ENCODE data around the gene TANK. TPM values are rescaled to one million over a fixed set of nuclear protein-coding genes. Genes with fewer than 3 reads are reported as not detected.
A peak's percentile ranks its signal among the peaks of the same experiment; 100 is the strongest.

The TANK gene
- total RNA-seq, 1 donor from 2014 or later: 45.4 TPM

GRCh38 chr2:161134547-161135518, 25.4 kb upstream of the TANK start:
- Mint-ChIP-seq H3K4me3 (ENCODE audit: unreplicated experiment) (peak overlapping the region; percentile 46), H3K27ac (ENCODE audit: unreplicated experiment) (peak overlapping the region; percentile 68), H3K9me3 (ENCODE audit: low read depth) (peaks cover 3% of the 10 kb centered on the region), H3K4me1 (ENCODE audit: low read depth) (peaks cover 51% of the 10 kb centered on the region), H3K27me3 (ENCODE audit: low read depth) (no peaks in the 10 kb centered on the region), H3K36me3 (ENCODE audit: low read depth) (no peaks in the 10 kb centered on the region)
- no peak for TF ChIP-seq CTCF (IDR thresholded peaks at IDR 0.05)
- no peak for DNase-seq (ENCODE audit: low spot score)

GRCh38 chr2:161135951-161136593, 24.2 kb upstream of the TANK start:
- peak overlapping the region; percentile 74 for H3K27ac Mint-ChIP-seq (ENCODE audit: unreplicated experiment)
- DNase-seq (ENCODE audit: low spot score): no peak
- no peak overlapping the region for H3K4me3 Mint-ChIP-seq (ENCODE audit: unreplicated experiment)
- no peak for TF ChIP-seq CTCF (IDR thresholded peaks at IDR 0.05)
- H3K4me1 Mint-ChIP-seq (ENCODE audit: low read depth): peaks cover 62% of the 10 kb centered on the region
- no peaks in the 10 kb centered on the region for H3K36me3 Mint-ChIP-seq (ENCODE audit: low read depth)
- H3K9me3 Mint-ChIP-seq (ENCODE audit: low read depth): peaks cover 3% of the 10 kb centered on the region
- H3K27me3 Mint-ChIP-seq (ENCODE audit: low read depth): no peaks in the 10 kb centered on the region

DNA sequence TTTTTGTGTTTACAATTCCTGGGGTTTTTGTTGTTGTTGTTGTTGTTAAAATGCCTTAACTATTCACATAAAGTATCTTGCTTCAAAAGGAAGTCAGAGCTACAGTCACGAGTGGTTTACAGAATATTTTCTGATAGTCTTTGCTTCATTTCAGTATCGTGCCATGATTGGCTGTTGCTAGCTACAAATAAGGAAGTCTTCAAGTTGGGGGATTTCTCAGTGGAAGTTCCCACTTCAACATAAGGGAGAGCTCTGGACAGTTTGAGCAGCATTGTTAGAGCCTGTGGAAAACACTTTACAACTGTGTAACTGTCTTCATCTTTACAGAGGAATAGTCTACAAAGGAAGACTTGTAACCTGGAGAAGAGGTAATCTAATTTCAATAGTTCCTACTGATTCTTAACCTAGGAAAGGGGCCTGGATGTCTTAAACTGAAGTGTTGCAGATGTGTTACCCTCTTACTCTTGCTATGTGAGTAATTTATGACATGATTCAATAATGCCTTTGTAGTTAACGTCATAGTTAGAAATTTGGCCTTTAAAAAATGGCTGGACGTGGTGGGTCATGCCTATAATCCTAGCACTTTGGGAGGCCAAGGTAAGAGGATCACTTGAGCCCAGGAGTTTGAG, 23.4 kb upstream of the TANK start:
- peak overlapping the region; percentile 74 for H3K27ac Mint-ChIP-seq (ENCODE audit: unreplicated experiment)
- H3K36me3 Mint-ChIP-seq (ENCODE audit: low read depth): no peaks in the 10 kb centered on the region
- H3K4me1 Mint-ChIP-seq (ENCODE audit: low read depth): peaks cover 66% of the 10 kb centered on the region
- peaks cover 3% of the 10 kb centered on the region for H3K9me3 Mint-ChIP-seq (ENCODE audit: low read depth)
- no peak for DNase-seq (ENCODE audit: low spot score)
- peak overlapping the region; percentile 46 for H3K4me3 Mint-ChIP-seq (ENCODE audit: unreplicated experiment)
- TF ChIP-seq CTCF (IDR thresholded peaks at IDR 0.05): no peak
- no peaks in the 10 kb centered on the region for H3K27me3 Mint-ChIP-seq (ENCODE audit: low read depth)

DNA sequence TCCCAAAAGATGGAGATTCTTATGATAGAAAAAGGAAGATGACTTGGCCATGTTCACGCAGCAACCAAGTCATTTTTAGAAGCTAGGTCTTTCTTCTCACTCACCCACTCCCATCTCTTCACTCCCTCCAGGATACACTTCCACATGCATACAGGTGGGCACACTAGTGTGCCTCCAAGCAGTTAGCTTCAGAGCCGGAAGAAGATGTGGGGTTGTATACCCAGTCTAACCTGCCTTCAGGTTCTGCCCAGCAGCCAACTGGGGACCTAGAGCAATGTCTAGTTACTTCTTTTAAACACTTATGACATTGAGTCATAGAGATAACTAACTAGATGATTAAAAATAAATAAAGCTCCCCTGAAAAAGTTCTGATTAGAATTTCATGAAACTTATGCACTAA, 21.8 kb upstream of the TANK start:
- no peak for DNase-seq (ENCODE audit: low spot score)
- no peaks in the 10 kb centered on the region for H3K36me3 Mint-ChIP-seq (ENCODE audit: low read depth)
- TF ChIP-seq CTCF (IDR thresholded peaks at IDR 0.05): no peak
- peaks cover 66% of the 10 kb centered on the region for H3K4me1 Mint-ChIP-seq (ENCODE audit: low read depth)
- H3K27ac Mint-ChIP-seq (ENCODE audit: unreplicated experiment): peak overlapping the region; percentile 49
- H3K4me3 Mint-ChIP-seq (ENCODE audit: unreplicated experiment): no peak overlapping the region
- H3K27me3 Mint-ChIP-seq (ENCODE audit: low read depth): no peaks in the 10 kb centered on the region
- H3K9me3 Mint-ChIP-seq (ENCODE audit: low read depth): peaks cover 8% of the 10 kb centered on the region
